HepG2 (cell line): ENCODE measurements around the gene SH3BGRL2. TPM values are rescaled to one million over a fixed set of nuclear protein-coding genes. Genes with fewer than 3 reads are reported as not detected.

Experiments
- CHD4 ChIP-seq: fragments of 200-600 bp; sonication (generic); IDR thresholded peaks from 2 replicates; pipeline ENCODE4 v1.7.0; 2017; ENCODE audit warnings: mild to moderate bottlenecking, low read length, borderline replicate concordance
- ELF1 ChIP-seq: sonication (generic); formaldehyde crosslinking; IDR thresholded peaks from 2 replicates; pipeline ENCODE4 v1.4.0; 2020; ENCODE audit warnings: missing genetic modification reagents
- GZF1 ChIP-seq: sonication (generic); formaldehyde crosslinking; IDR thresholded peaks from 2 replicates; pipeline ENCODE4 v1.5.1; 2020; ENCODE audit warnings: mild to moderate bottlenecking, missing genetic modification reagents
- NFE2L1 ChIP-seq: sonication (generic); formaldehyde crosslinking; IDR thresholded peaks from 2 replicates; pipeline ENCODE4 v1.4.0; 2020; ENCODE audit warnings: missing genetic modification reagents, mild to moderate bottlenecking, borderline replicate concordance
- POLR2A ChIP-seq, 2 experiments: IDR thresholded peaks; 2 replicates each; pipeline ENCODE4 v1.6.1; 2011; ENCODE audit warnings: low read depth in 2 of 2, low read length in 2 of 2, mild to moderate bottlenecking in 1 of 2, moderate library complexity in 1 of 2; ENCODE audit not compliant: insufficient read depth in 1 of 2
- RCOR2 ChIP-seq: IDR thresholded peaks from 2 replicates; pipeline ENCODE4 v1.6.1; 2016; ENCODE audit warnings: missing biosample characterization, missing genetic modification reagents
- SAFB2 ChIP-seq: sonication (generic); formaldehyde crosslinking; IDR thresholded peaks from 2 replicates; pipeline ENCODE4 v1.5.1; 2020; ENCODE audit warnings: missing genetic modification reagents, low read depth, mild to moderate bottlenecking, borderline replicate concordance
- SALL1 ChIP-seq: sonication (generic); formaldehyde crosslinking; IDR thresholded peaks from 2 replicates; pipeline ENCODE4 v1.8.0; 2022; ENCODE audit warnings: mild to moderate bottlenecking, missing genetic modification reagents
- SALL2 ChIP-seq: sonication (generic); formaldehyde crosslinking; IDR thresholded peaks from 2 replicates; pipeline ENCODE4 v1.8.1; 2023; ENCODE audit warnings: mild to moderate bottlenecking, missing genetic modification reagents, inconsistent platforms
- ZBTB14 ChIP-seq: sonication (generic); formaldehyde crosslinking; IDR thresholded peaks from 2 replicates; pipeline ENCODE4 v1.4.0; 2020; ENCODE audit warnings: missing genetic modification reagents
- ZFP1 ChIP-seq: IDR thresholded peaks from 2 replicates; pipeline ENCODE4 v1.6.1; 2016
- ZNF629 ChIP-seq: sonication (generic); formaldehyde crosslinking; conservative IDR thresholded peaks from 2 replicates; pipeline ENCODE4 v1.5.0; 2020; ENCODE audit warnings: missing genetic modification reagents
- polyA plus RNA-seq, 8 experiments: library from polyadenylated mRNA; depleted of rRNA in 3 of 8; stranded (reverse) in 7 of 8; unstranded in 1 of 8; fragments of >200 nt; fragmentation: Illumina TruSeq in 4 of 8; extraction: Trizol in 4 of 8; gene quantifications; 2 replicates each; pipeline versions ENCODE4 v1.2.1 to v1.2.3, GENCODE V29; 2011 to 2016; ENCODE audit warnings: low read depth in 4 of 8, missing spikeins in 1 of 8, mixed read lengths in 1 of 8; ENCODE audit not compliant: insufficient read depth in 1 of 8
- total RNA-seq, 5 experiments: library from RNA; depleted of rRNA; stranded (reverse); fragments of >200 nt; fragmentation: Illumina TruSeq; extraction: Trizol; gene quantifications; 2 replicates each; pipeline ENCODE4 v1.2.3, GENCODE V29; 2016; ENCODE audit warnings: low read depth in 1 of 5
- TF ChIP-seq, protein P1 (sequence below): sonication (generic); formaldehyde crosslinking; IDR thresholded peaks from 2 replicates; pipeline ENCODE4 v1.8.1; 2022; ENCODE audit warnings: low read depth, mild to moderate bottlenecking, missing genetic modification reagents
- TF ChIP-seq, protein P2 (sequence below): sonication (generic); formaldehyde crosslinking; IDR thresholded peaks from 2 replicates; pipeline ENCODE4 v1.4.0; 2020; ENCODE audit warnings: missing genetic modification reagents, mild to moderate bottlenecking, borderline replicate concordance
- TF ChIP-seq, protein P3 (sequence below): IDR thresholded peaks from 2 replicates; pipeline ENCODE4 v1.4.0; 2020; ENCODE audit warnings: mild to moderate bottlenecking, missing genetic modification reagents
- TF ChIP-seq, protein P4 (sequence below): fragments of 450-650 bp; IDR thresholded peaks from 2 replicates; pipeline ENCODE4 v1.6.1; 2017

Gene SH3BGRL2
- total and polyA plus RNA-seq, 2 of the 13 experiments (the other 11 are each of a cell fraction or from before 2014, with no cell fraction given): 10.9 to 28.8 TPM

DNA sequence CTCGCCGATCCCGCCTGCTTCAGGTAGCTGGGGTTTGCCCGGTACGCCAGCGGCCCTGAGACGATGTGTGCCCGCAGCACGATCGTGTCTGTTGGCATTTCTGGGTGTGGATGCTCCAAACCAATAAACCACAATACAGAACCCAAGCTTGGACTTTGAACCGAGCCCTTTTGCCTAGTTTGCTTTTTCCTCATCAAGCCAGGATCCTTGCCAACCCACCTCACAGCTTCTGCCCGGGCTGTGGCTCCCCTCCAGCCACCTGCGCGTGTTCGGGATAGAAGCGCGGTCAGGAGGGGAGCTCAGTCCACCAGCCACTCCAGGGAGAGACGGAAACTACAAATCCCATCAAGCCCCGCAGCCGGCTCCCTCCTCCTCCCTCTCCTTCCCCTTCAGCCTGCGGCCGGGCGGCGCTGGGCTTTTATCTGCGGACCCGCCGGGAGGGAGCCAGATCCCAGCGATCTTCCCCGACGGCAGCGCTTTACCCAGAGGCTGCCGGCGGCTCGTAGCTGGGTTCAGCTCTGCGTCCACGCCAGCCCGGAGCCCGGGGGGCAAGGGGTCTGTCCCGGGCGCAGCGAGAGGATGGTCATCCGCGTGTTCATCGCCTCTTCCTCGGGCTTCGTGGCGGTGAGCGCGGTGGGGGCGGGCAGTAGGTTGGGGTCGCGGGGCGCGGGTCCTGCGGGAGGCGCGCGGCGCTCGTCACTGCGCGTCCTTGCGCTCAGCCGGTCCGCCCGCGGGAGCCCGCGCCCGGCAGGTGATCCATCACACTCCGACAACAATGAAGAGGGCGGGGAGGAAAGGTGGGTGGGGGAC is at the start of gene SH3BGRL2 (continued):
- TF ChIP-seq SALL2 (CRISPR knock-in tag): peak; percentile 35; the same call in 1 of the 2 replicates
- TF ChIP-seq RCOR2 (CRISPR knock-in tag): 0 out of 2 replicates have a peak, but pooled peaks have one; percentile 15
- TF ChIP-seq ZBTB14 (CRISPR knock-in tag): peak; percentile 68; the same call in 1 of the 2 replicates
- TF ChIP-seq ZNF629 (CRISPR knock-in tag): 0 out of 2 replicates have a peak, but pooled peaks have one; percentile 26
- TF ChIP-seq SAFB2 (CRISPR knock-in tag): peak; percentile 42; the same call in 1 of the 2 replicates
- peak; percentile 23; the same call in 1 of the 2 replicates for TF ChIP-seq CHD4
- TF ChIP-seq, protein P1, sequence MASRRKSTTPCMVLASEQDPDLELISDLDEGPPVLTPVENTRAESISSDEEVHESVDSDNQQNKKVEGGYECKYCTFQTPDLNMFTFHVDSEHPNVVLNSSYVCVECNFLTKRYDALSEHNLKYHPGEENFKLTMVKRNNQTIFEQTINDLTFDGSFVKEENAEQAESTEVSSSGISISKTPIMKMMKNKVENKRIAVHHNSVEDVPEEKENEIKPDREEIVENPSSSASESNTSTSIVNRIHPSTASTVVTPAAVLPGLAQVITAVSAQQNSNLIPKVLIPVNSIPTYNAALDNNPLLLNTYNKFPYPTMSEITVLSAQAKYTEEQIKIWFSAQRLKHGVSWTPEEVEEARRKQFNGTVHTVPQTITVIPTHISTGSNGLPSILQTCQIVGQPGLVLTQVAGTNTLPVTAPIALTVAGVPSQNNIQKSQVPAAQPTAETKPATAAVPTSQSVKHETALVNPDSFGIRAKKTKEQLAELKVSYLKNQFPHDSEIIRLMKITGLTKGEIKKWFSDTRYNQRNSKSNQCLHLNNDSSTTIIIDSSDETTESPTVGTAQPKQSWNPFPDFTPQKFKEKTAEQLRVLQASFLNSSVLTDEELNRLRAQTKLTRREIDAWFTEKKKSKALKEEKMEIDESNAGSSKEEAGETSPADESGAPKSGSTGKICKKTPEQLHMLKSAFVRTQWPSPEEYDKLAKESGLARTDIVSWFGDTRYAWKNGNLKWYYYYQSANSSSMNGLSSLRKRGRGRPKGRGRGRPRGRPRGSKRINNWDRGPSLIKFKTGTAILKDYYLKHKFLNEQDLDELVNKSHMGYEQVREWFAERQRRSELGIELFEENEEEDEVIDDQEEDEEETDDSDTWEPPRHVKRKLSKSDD (CRISPR knock-in tag): no peak; the same call in 1 of the 2 replicates
- TF ChIP-seq GZF1 (CRISPR knock-in tag): peak; percentile 79; the same call in 1 of the 2 replicates
- peak; percentile 62 to 71 for TF ChIP-seq POLR2A (IDR thresholded peaks at IDR 0.05; ENCODE audit: insufficient read depth in 1 of 2, low read depth in 2 of 2, low read length in 2 of 2)
- TF ChIP-seq, protein P2, sequence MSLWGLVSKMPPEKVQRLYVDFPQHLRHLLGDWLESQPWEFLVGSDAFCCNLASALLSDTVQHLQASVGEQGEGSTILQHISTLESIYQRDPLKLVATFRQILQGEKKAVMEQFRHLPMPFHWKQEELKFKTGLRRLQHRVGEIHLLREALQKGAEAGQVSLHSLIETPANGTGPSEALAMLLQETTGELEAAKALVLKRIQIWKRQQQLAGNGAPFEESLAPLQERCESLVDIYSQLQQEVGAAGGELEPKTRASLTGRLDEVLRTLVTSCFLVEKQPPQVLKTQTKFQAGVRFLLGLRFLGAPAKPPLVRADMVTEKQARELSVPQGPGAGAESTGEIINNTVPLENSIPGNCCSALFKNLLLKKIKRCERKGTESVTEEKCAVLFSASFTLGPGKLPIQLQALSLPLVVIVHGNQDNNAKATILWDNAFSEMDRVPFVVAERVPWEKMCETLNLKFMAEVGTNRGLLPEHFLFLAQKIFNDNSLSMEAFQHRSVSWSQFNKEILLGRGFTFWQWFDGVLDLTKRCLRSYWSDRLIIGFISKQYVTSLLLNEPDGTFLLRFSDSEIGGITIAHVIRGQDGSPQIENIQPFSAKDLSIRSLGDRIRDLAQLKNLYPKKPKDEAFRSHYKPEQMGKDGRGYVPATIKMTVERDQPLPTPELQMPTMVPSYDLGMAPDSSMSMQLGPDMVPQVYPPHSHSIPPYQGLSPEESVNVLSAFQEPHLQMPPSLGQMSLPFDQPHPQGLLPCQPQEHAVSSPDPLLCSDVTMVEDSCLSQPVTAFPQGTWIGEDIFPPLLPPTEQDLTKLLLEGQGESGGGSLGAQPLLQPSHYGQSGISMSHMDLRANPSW (CRISPR knock-in tag): peak; percentile 23; the same call in 1 of the 2 replicates
- TF ChIP-seq, protein P3, sequence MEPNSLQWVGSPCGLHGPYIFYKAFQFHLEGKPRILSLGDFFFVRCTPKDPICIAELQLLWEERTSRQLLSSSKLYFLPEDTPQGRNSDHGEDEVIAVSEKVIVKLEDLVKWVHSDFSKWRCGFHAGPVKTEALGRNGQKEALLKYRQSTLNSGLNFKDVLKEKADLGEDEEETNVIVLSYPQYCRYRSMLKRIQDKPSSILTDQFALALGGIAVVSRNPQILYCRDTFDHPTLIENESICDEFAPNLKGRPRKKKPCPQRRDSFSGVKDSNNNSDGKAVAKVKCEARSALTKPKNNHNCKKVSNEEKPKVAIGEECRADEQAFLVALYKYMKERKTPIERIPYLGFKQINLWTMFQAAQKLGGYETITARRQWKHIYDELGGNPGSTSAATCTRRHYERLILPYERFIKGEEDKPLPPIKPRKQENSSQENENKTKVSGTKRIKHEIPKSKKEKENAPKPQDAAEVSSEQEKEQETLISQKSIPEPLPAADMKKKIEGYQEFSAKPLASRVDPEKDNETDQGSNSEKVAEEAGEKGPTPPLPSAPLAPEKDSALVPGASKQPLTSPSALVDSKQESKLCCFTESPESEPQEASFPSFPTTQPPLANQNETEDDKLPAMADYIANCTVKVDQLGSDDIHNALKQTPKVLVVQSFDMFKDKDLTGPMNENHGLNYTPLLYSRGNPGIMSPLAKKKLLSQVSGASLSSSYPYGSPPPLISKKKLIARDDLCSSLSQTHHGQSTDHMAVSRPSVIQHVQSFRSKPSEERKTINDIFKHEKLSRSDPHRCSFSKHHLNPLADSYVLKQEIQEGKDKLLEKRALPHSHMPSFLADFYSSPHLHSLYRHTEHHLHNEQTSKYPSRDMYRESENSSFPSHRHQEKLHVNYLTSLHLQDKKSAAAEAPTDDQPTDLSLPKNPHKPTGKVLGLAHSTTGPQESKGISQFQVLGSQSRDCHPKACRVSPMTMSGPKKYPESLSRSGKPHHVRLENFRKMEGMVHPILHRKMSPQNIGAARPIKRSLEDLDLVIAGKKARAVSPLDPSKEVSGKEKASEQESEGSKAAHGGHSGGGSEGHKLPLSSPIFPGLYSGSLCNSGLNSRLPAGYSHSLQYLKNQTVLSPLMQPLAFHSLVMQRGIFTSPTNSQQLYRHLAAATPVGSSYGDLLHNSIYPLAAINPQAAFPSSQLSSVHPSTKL (CRISPR knock-in tag): peak; percentile 71
- no peak for TF ChIP-seq ZFP1 (CRISPR knock-in tag)
- peak; percentile 81 for TF ChIP-seq SALL1 (CRISPR knock-in tag)
- TF ChIP-seq ELF1 (CRISPR knock-in tag): peak; percentile 48; the same call in 1 of the 2 replicates
- no peak for TF ChIP-seq NFE2L1
- TF ChIP-seq, protein P4, sequence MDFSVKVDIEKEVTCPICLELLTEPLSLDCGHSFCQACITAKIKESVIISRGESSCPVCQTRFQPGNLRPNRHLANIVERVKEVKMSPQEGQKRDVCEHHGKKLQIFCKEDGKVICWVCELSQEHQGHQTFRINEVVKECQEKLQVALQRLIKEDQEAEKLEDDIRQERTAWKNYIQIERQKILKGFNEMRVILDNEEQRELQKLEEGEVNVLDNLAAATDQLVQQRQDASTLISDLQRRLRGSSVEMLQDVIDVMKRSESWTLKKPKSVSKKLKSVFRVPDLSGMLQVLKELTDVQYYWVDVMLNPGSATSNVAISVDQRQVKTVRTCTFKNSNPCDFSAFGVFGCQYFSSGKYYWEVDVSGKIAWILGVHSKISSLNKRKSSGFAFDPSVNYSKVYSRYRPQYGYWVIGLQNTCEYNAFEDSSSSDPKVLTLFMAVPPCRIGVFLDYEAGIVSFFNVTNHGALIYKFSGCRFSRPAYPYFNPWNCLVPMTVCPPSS: no peak
